OCI-LY1 (cell line): ENCODE data around the gene GLRX5.
A peak's percentile ranks its signal among the peaks of the same experiment; 100 is the strongest.

Experiments
- H2AFZ ChIP-seq: fragments of 200-600 bp; sonication (generic), shearing (Covaris generic); 2 replicates; pipeline ENCODE4 v1.6.0; 2014; ENCODE audit warnings: antibody characterized with exemption, mild to moderate bottlenecking, low read length
- H3F3A ChIP-seq: fragments of 200-600 bp; sonication (generic), shearing (Covaris generic); 2 replicates; pipeline ENCODE4 v1.6.0; 2014; ENCODE audit warnings: mild to moderate bottlenecking, antibody characterized with exemption, low read length, moderate library complexity; ENCODE audit not compliant: insufficient read depth
- H3K27ac ChIP-seq: fragments of 200-600 bp; sonication (generic); 2 replicates; pipeline ENCODE4 v1.5.1; 2014; ENCODE audit warnings: low read length, mixed run types, mild to moderate bottlenecking, low read depth; ENCODE audit not compliant: poor library complexity, severe bottlenecking
- H3K27me3 ChIP-seq: fragments of 200-600 bp; sonication (generic); 2 replicates; pipeline ENCODE4 v1.6.0; 2014; ENCODE audit warnings: antibody characterized with exemption, mild to moderate bottlenecking, low read length, moderate library complexity; ENCODE audit not compliant: insufficient read depth
- H3K36me3 ChIP-seq: fragments of 200-600 bp; sonication (generic); 2 replicates; pipeline ENCODE4 v1.6.1; 2014; ENCODE audit warnings: mild to moderate bottlenecking, antibody characterized with exemption, low read length, moderate library complexity, mixed read lengths; ENCODE audit not compliant: insufficient read depth
- H3K4me1 ChIP-seq: fragments of 200-600 bp; sonication (generic); 2 replicates; pipeline ENCODE4 v1.5.1; 2014; ENCODE audit warnings: mild to moderate bottlenecking, low read length, moderate library complexity; ENCODE audit not compliant: insufficient read depth, severe bottlenecking
- H3K4me2 ChIP-seq: fragments of 200-600 bp; sonication (generic), shearing (Covaris generic); 2 replicates; pipeline ENCODE4 v1.6.1; 2014; ENCODE audit warnings: low read length
- H3K4me3 ChIP-seq: fragments of 200-600 bp; sonication (generic); 2 replicates; pipeline ENCODE4 v1.5.1; 2014; ENCODE audit warnings: low read length, low read depth, mild to moderate bottlenecking, mixed read lengths; ENCODE audit not compliant: poor library complexity, severe bottlenecking
- H3K79me2 ChIP-seq: fragments of 200-600 bp; shearing (Covaris generic); 2 replicates; pipeline ENCODE4 v1.6.1; 2016; ENCODE audit warnings: mixed run types, low read length, mixed read lengths; ENCODE audit not compliant: insufficient read depth
- H3K9ac ChIP-seq: fragments of 200-600 bp; sonication (generic), shearing (Covaris generic); 2 replicates; pipeline ENCODE4 v1.6.1; 2014; ENCODE audit warnings: mild to moderate bottlenecking, low read length, mixed read lengths
- H3K9me2 ChIP-seq: fragments of 200-600 bp; sonication (generic), shearing (Covaris generic); 2 replicates; pipeline ENCODE4 v1.6.1; 2014; ENCODE audit warnings: low read depth, mild to moderate bottlenecking, low read length, mixed read lengths
- H3K9me3 ChIP-seq: fragments of 200-600 bp; shearing (Covaris generic); 2 replicates; pipeline ENCODE4 v1.6.1; 2014; ENCODE audit warnings: low read length, mixed read lengths
- H4K20me1 ChIP-seq: fragments of 200-600 bp; sonication (generic), shearing (Covaris generic); 2 replicates; pipeline ENCODE4 v1.6.0; 2016; ENCODE audit warnings: mild to moderate bottlenecking, low read length; ENCODE audit not compliant: insufficient read depth
- EZH2 ChIP-seq: fragments of 200-600 bp; sonication (generic), shearing (Covaris generic); IDR thresholded peaks from 2 replicates; pipeline ENCODE4 v1.8.0; 2017; ENCODE audit warnings: borderline replicate concordance, mixed run types, mild to moderate bottlenecking, antibody characterized with exemption, low read length, moderate library complexity, mixed read lengths
- TF ChIP-seq, protein P1 (sequence below): fragments of 200-600 bp; sonication (generic), shearing (Covaris generic); IDR thresholded peaks from 2 replicates; pipeline ENCODE4 v1.5.1; 2017; ENCODE audit warnings: mild to moderate bottlenecking, antibody characterized with exemption, low read length, moderate library complexity, mixed read lengths

Gene GLRX5

DNA sequence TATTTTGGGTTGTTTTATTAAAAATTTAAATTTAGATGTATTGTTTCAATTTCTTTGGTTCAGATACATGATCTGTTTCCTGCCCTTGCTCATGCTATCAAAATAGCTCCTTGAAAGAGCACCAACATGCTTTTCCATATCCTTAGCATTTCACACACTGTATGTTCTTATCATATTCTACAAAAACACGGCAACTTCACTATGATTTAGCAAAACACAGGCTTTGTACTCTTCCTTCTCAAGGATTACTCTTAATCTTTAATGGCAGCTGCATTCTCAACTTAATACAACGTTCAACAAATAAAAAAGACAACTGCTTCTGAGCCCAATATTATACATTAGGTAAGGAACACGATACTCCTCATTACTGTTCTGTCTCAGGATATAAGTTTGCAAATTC is 2.9 kb upstream of the GLRX5 start:
- Histone ChIP-seq H3K4me1 (peaks cover 40% of the 10 kb centered on the region), H3K4me3 (peak overlapping the region; percentile 92), H3K9me2 (no peaks in the 10 kb centered on the region), H3K27ac (no peak overlapping the region), H2AFZ (no peak overlapping the region), H3K9ac (peak overlapping the region; percentile 89), H3K9me3 (no peaks in the 10 kb centered on the region), H3K36me3 (peaks cover 23% of the 10 kb centered on the region), H3K79me2 (peaks cover 52% of the 10 kb centered on the region), H4K20me1 (no peaks in the 10 kb centered on the region), H3K27me3 (no peaks in the 10 kb centered on the region), H3K4me2 (peak overlapping the region; percentile 84), H3F3A (no peaks in the 10 kb centered on the region)
- no peak for TF ChIP-seq EZH2
- TF ChIP-seq, protein P1, sequence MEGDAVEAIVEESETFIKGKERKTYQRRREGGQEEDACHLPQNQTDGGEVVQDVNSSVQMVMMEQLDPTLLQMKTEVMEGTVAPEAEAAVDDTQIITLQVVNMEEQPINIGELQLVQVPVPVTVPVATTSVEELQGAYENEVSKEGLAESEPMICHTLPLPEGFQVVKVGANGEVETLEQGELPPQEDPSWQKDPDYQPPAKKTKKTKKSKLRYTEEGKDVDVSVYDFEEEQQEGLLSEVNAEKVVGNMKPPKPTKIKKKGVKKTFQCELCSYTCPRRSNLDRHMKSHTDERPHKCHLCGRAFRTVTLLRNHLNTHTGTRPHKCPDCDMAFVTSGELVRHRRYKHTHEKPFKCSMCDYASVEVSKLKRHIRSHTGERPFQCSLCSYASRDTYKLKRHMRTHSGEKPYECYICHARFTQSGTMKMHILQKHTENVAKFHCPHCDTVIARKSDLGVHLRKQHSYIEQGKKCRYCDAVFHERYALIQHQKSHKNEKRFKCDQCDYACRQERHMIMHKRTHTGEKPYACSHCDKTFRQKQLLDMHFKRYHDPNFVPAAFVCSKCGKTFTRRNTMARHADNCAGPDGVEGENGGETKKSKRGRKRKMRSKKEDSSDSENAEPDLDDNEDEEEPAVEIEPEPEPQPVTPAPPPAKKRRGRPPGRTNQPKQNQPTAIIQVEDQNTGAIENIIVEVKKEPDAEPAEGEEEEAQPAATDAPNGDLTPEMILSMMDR, result no peak

- Histone ChIP-seq H2AFZ (no peak overlapping the region), H3K36me3 (peaks cover 23% of the 10 kb centered on the region), H3K9ac (peak overlapping the region; percentile 89), H3K9me2 (no peaks in the 10 kb centered on the region), H3K4me1 (peaks cover 54% of the 10 kb centered on the region), H3K4me3 (peak overlapping the region; percentile 92), H3K4me2 (peak overlapping the region; percentile 84), H4K20me1 (no peaks in the 10 kb centered on the region), H3K79me2 (peaks cover 66% of the 10 kb centered on the region), H3K9me3 (no peaks in the 10 kb centered on the region), H3K27me3 (no peaks in the 10 kb centered on the region), H3K27ac (peak overlapping the region; percentile 79), H3F3A (no peaks in the 10 kb centered on the region)
- TF ChIP-seq, protein P1, result no peak
- TF ChIP-seq EZH2, result no peak
Observed at GRCh38 chr14:95533391-95533821, 1.4 kb upstream of the GLRX5 start.

DNA sequence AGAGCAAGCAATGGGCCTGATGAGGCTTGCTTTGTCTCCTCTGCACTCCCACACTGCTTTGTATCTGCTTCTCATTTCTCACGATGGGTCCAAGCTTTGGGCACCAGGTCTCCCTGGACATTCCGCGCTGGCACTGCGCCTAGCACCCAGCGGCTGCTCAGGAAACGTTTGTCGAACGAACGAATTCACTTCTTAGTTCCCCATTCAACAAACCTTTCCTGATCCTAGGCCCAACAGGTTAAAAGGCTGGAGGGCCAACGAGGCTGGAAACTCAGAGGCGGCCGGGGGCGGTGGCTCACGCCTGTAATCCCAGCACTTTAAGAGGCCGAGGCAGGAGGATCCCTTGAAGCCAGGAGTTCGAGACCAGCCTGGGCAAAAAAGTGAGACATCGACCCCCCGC is 1.0 kb upstream of the GLRX5 start:
- Histone ChIP-seq H3F3A (no peaks in the 10 kb centered on the region), H4K20me1 (no peaks in the 10 kb centered on the region), H3K27me3 (no peaks in the 10 kb centered on the region), H3K9me2 (no peaks in the 10 kb centered on the region), H3K4me3 (peak overlapping the region; percentile 92), H3K9ac (peak overlapping the region; percentile 89), H3K9me3 (no peaks in the 10 kb centered on the region), H3K36me3 (peaks cover 23% of the 10 kb centered on the region), H2AFZ (no peak overlapping the region), H3K4me2 (peak overlapping the region; percentile 84), H3K79me2 (peaks cover 70% of the 10 kb centered on the region), H3K4me1 (peaks cover 58% of the 10 kb centered on the region), H3K27ac (peak overlapping the region; percentile 79)
- TF ChIP-seq, protein P1, result no peak
- no peak for TF ChIP-seq EZH2
